Measurements from ENCODE around the gene THSD4. TPM values are rescaled to one million over a fixed set of nuclear protein-coding genes. Genes with fewer than 3 reads are reported as not detected.

Gene THSD4
- total and polyA plus RNA-seq, 9 of the 15 experiments (the other 6 are each of a cell fraction or from before 2014, with no cell fraction given) = 0.04 TPM; not detected in 5

GRCh38 chr15:71301958-71302621 is 186.8 kb downstream of the THSD4 start:
- DNase-seq (ENCODE audit: extremely low read depth in 1 of 4, low spot score in 3 of 4) = no peak
- no peaks in the 10 kb centered on the region for H3K9me1 ChIP-seq (ENCODE audit: control insufficient read depth, insufficient read depth, low read length)
- no peak overlapping the region for H3K4me3 ChIP-seq
- ChIA-PET CTCF (ENCODE audit: low intra/inter-chr PET ratio) (no interaction called here), POLR2A (interaction anchor here (0.6 kb wide), 1 partner anchor 71 kb away, joined by 3 read pairs; no protein-coding TSS in a partner anchor)
- 3% methylated on average over 5 of the region's 5 CpGs for WGBS (ENCODE audit: insufficient coverage, low coverage, missing lambda C conversion rate)
- no peaks in the 10 kb centered on the region for H3K27me3 ChIP-seq (ENCODE audit: control insufficient read depth in 2 of 2, insufficient read depth in 2 of 2, low read length in 2 of 2)
- no peak overlapping the region for H3K9ac ChIP-seq (ENCODE audit: insufficient read depth in 1 of 2, low read depth in 2 of 2, low read length in 2 of 2)
- H3K27ac ChIP-seq (ENCODE audit: extremely low read depth, low read depth, low read length) = no peak overlapping the region
- H2AFZ ChIP-seq (ENCODE audit: low read depth, low read length) = no peak overlapping the region
- intact Hi-C loops (cut with micrococcal nuclease) (no loop called here), in situ Hi-C loops (cut with MboI) (no loop called here)
- no peaks in the 10 kb centered on the region for H3K36me3 ChIP-seq (ENCODE audit: control insufficient read depth, insufficient read depth, low read length)
- FAIRE-seq = no peak
- no peaks in the 10 kb centered on the region for H3K9me3 ChIP-seq (replicated peaks; ENCODE audit: control insufficient read depth, insufficient read depth, low read depth, low read length)
- no peaks in the 10 kb centered on the region for H3K4me1 ChIP-seq (replicated peaks in 1 of 2; ENCODE audit: control insufficient read depth in 2 of 2, insufficient read depth in 2 of 2, low read length in 2 of 2)
- BruUV-seq (replicated peaks) = no TSS peak
- ATAC-seq = no peak
- no peak for TF ChIP-seq MTF1 (CRISPR knock-in tag; IDR thresholded peaks at IDR 0.05; ENCODE audit: borderline replicate concordance)
- no peak for TF ChIP-seq SMARCA4 (IDR thresholded peaks at IDR 0.05)
- TF ChIP-seq ZNF282 (CRISPR knock-in tag; IDR thresholded peaks at IDR 0.05) = no peak
- no peak overlapping the region for H3K4me2 ChIP-seq (ENCODE audit: insufficient read depth, low read length)
- no peaks in the 10 kb centered on the region for H3K79me2 ChIP-seq (ENCODE audit: control insufficient read depth, insufficient read depth, low read length)
- no peaks in the 10 kb centered on the region for H4K20me1 ChIP-seq (replicated peaks; ENCODE audit: control insufficient read depth, insufficient read depth, low read length)

GRCh38 chr15:71302861-71303410 is 187.7 kb downstream of the THSD4 start:
- 0% methylated on average over 6 of the region's 6 CpGs for WGBS (ENCODE audit: insufficient coverage, low coverage, missing lambda C conversion rate)
- Histone ChIP-seq H2AFZ (ENCODE audit: low read depth, low read length) (no peak overlapping the region), H3K4me3 (no peak overlapping the region), H3K9me1 (ENCODE audit: control insufficient read depth, insufficient read depth, low read length) (no peaks in the 10 kb centered on the region), H4K20me1 (replicated peaks; ENCODE audit: control insufficient read depth, insufficient read depth, low read length) (no peaks in the 10 kb centered on the region), H3K4me2 (ENCODE audit: insufficient read depth, low read length) (no peak overlapping the region), H3K36me3 (ENCODE audit: control insufficient read depth, insufficient read depth, low read length) (no peaks in the 10 kb centered on the region), H3K9ac (ENCODE audit: insufficient read depth in 1 of 2, low read depth in 2 of 2, low read length in 2 of 2) (no peak overlapping the region), H3K9me3 (replicated peaks; ENCODE audit: control insufficient read depth, insufficient read depth, low read depth, low read length) (no peaks in the 10 kb centered on the region), H3K27me3 (ENCODE audit: control insufficient read depth in 2 of 2, insufficient read depth in 2 of 2, low read length in 2 of 2) (no peaks in the 10 kb centered on the region), H3K79me2 (ENCODE audit: control insufficient read depth, insufficient read depth, low read length) (no peaks in the 10 kb centered on the region), H3K27ac (ENCODE audit: extremely low read depth, low read depth, low read length) (no peak overlapping the region), H3K4me1 (replicated peaks in 1 of 2; ENCODE audit: control insufficient read depth in 2 of 2, insufficient read depth in 2 of 2, low read length in 2 of 2) (no peaks in the 10 kb centered on the region)
- CTCF ChIA-PET (ENCODE audit: low intra/inter-chr PET ratio) = no interaction called here
- ATAC-seq = no peak
- POLR2A ChIA-PET = no interaction called here
- DNase-seq (ENCODE audit: extremely low read depth in 1 of 4, low spot score in 3 of 4) = no peak
- FAIRE-seq = no peak
- no TSS peak for BruUV-seq (replicated peaks)
- intact Hi-C loops (cut with micrococcal nuclease) (no loop called here), in situ Hi-C loops (cut with MboI) (no loop called here)
- no peak for TF ChIP-seq LARP7 (IDR thresholded peaks at IDR 0.05)
- TF ChIP-seq E2F1 (CRISPR knock-in tag; IDR thresholded peaks at IDR 0.05) = no peak
- no peak for TF ChIP-seq STAT6 (CRISPR knock-in tag; IDR thresholded peaks at IDR 0.05)
- TF ChIP-seq CHAMP1 (IDR thresholded peaks at IDR 0.05) = no peak
- TF ChIP-seq MYBL2 (IDR thresholded peaks at IDR 0.05; ENCODE audit: low read depth) = no peak
- no peak for TF ChIP-seq MYBL2 (CRISPR knock-in tag; IDR thresholded peaks at IDR 0.05; ENCODE audit: borderline replicate concordance)
